PC-9 (cell line): Measurements from ENCODE around the gene MEIS2. TPM values are rescaled to one million over a fixed set of nuclear protein-coding genes. Genes with fewer than 3 reads are reported as not detected.

Source experiments
- BruUV-seq: library from RNA; stranded (reverse); fragments of 400-500 nt; replicated peaks from 2 replicates; lab custom pipeline; 2021; lab: Mats Ljungman, UMichigan
- CTCF ChIA-PET: fragments of 300-600 bp; sonication (Branson Sonifier 250); formaldehyde crosslinking; loops from one replicate; lab custom pipeline; 2022; ENCODE audit warnings: antibody characterized with exemption; lab: Charles Lee
- POLR2A ChIA-PET: fragments of 300-600 bp; sonication (Branson Sonifier 250); formaldehyde crosslinking; loops from one replicate; lab custom pipeline; 2022; ENCODE audit warnings: antibody characterized with exemption; ENCODE audit not compliant: unreplicated experiment; lab: Charles Lee
- DNase-seq, 2 experiments: peaks; one replicate each; pipeline versions ENCODE4 v3.0.0 to v3.0.0-alpha.2; 2015 to 2022; ENCODE audit warnings: mixed read lengths in 1 of 2
- H2AFZ ChIP-seq: fragments of 200-600 bp; sonication (generic); 2 replicates; pipeline ENCODE4 v1.8.1; 2017; ENCODE audit warnings: antibody characterized with exemption
- H3F3A ChIP-seq: fragments of 200-600 bp; sonication (generic); 2 replicates; pipeline ENCODE4 v1.8.1; 2017; ENCODE audit warnings: antibody characterized with exemption, mild to moderate bottlenecking, low read depth; ENCODE audit not compliant: insufficient read depth
- H3K27ac ChIP-seq: fragments of 200-600 bp; sonication (generic); 2 replicates; pipeline ENCODE4 v1.6.1; 2016; ENCODE audit warnings: mixed run types
- H3K27me3 ChIP-seq: fragments of 200-600 bp; sonication (generic); 2 replicates; pipeline ENCODE4 v1.6.1; 2016; ENCODE audit warnings: low read depth, mixed run types; ENCODE audit not compliant: insufficient read depth
- H3K36me3 ChIP-seq: fragments of 200-600 bp; sonication (generic); 2 replicates; pipeline ENCODE4 v1.6.1; 2016; ENCODE audit warnings: low read depth, mixed run types
- H3K4me1 ChIP-seq: fragments of 200-600 bp; sonication (generic); replicated peaks from 2 replicates; pipeline ENCODE4 v1.6.1; 2016; ENCODE audit warnings: mixed run types; ENCODE audit not compliant: insufficient read depth
- H3K4me2 ChIP-seq: fragments of 200-600 bp; sonication (generic); 2 replicates; pipeline ENCODE4 v1.6.1; 2017; ENCODE audit warnings: mixed run types
- H3K4me3 ChIP-seq: fragments of 200-600 bp; sonication (generic); 2 replicates; pipeline ENCODE4 v1.6.1; 2016; ENCODE audit warnings: mixed run types
- H3K79me2 ChIP-seq: fragments of 200-600 bp; sonication (generic); 2 replicates; pipeline ENCODE4 v1.6.1; 2017; ENCODE audit warnings: low read depth, mixed run types
- H3K9me2 ChIP-seq: fragments of 200-600 bp; sonication (generic); 2 replicates; pipeline ENCODE4 v1.8.1; 2017; ENCODE audit warnings: mild to moderate bottlenecking; ENCODE audit not compliant: insufficient read depth
- H3K9me3 ChIP-seq: fragments of 200-600 bp; sonication (generic); 2 replicates; pipeline ENCODE4 v1.8.1; 2016; ENCODE audit warnings: low read depth; ENCODE audit not compliant: insufficient read depth
- H4K20me1 ChIP-seq: fragments of 200-600 bp; sonication (generic); 2 replicates; pipeline ENCODE4 v1.8.1; 2017; ENCODE audit not compliant: insufficient read depth
- CTCF ChIP-seq: fragments of 200-600 bp; sonication (generic); conservative IDR thresholded peaks from 2 replicates; pipeline ENCODE4 v1.6.1; 2017; ENCODE audit warnings: mixed run types, antibody characterized with exemption, mild to moderate bottlenecking, moderate library complexity
- EZH2 ChIP-seq: fragments of 200-600 bp; sonication (generic); IDR thresholded peaks from 2 replicates; pipeline ENCODE4 v1.8.0; 2017; ENCODE audit warnings: antibody characterized with exemption, low read depth
- intact Hi-C: fragments of 100-400 bp; cut with micrococcal nuclease; formaldehyde crosslinking; loops from one replicate; pipeline ENCODE4 v1.10.0; 2022; ENCODE audit not compliant: unreplicated experiment
- total RNA-seq: library from RNA; stranded (reverse); gene quantifications from 2 replicates; pipeline ENCODE4 v1.2.3, GENCODE V29; 2021

MEIS2 gene
- total RNA-seq, 1 experiment from 2014 or later: 29.1 TPM

- no peaks in the 10 kb centered on the region for H3K79me2 ChIP-seq
- no peak overlapping the region for H3K4me2 ChIP-seq
- H3K27ac ChIP-seq: no peak overlapping the region
- no peaks in the 10 kb centered on the region for H4K20me1 ChIP-seq
- H3K9me2 ChIP-seq: no peaks in the 10 kb centered on the region
- no peak overlapping the region for H2AFZ ChIP-seq
- DNase-seq: no peak
- H3K9me3 ChIP-seq: no peaks in the 10 kb centered on the region
- H3K4me3 ChIP-seq: no peak overlapping the region
- no peaks in the 10 kb centered on the region for H3K27me3 ChIP-seq
- intact Hi-C loops: loop anchor here (5.0 kb wide), 1 partner anchor 996 kb away; no protein-coding TSS in a partner anchor
- TF ChIP-seq CTCF (no peak), EZH2 (no peak)
- no peaks in the 10 kb centered on the region for H3F3A ChIP-seq
- no TSS peak for BruUV-seq
- H3K4me1 ChIP-seq: no peaks in the 10 kb centered on the region
- H3K36me3 ChIP-seq: no peaks in the 10 kb centered on the region
- ChIA-PET POLR2A (no interaction called here), CTCF (no interaction called here)
Measured at GRCh38 chr15:36880913-36881460, 219.4 kb downstream of the MEIS2 start.

GRCh38 chr15:36880224-36880912, 220.0 kb downstream of the MEIS2 start:
- Histone ChIP-seq H3K36me3 (no peaks in the 10 kb centered on the region), H3K4me2 (no peak overlapping the region), H3K9me2 (no peaks in the 10 kb centered on the region), H3K79me2 (no peaks in the 10 kb centered on the region), H3K4me3 (no peak overlapping the region), H3K9me3 (no peaks in the 10 kb centered on the region), H3F3A (no peaks in the 10 kb centered on the region), H3K27ac (no peak overlapping the region), H2AFZ (no peak overlapping the region), H4K20me1 (no peaks in the 10 kb centered on the region), H3K27me3 (no peaks in the 10 kb centered on the region), H3K4me1 (no peaks in the 10 kb centered on the region)
- intact Hi-C loops: loop anchor here (5.0 kb wide), 1 partner anchor 997 kb away; no protein-coding TSS in a partner anchor
- POLR2A ChIA-PET: no interaction called here
- no TSS peak for BruUV-seq
- CTCF ChIA-PET: no interaction called here
- no peak for DNase-seq
- TF ChIP-seq CTCF (no peak), EZH2 (no peak)

GRCh38 chr15:36879568-36880222, 220.7 kb downstream of the MEIS2 start:
- no peaks in the 10 kb centered on the region for H3K27me3 ChIP-seq
- CTCF ChIA-PET: no interaction called here
- H3K4me1 ChIP-seq: no peaks in the 10 kb centered on the region
- BruUV-seq: no TSS peak
- H3K9me3 ChIP-seq: no peaks in the 10 kb centered on the region
- H2AFZ ChIP-seq: no peak overlapping the region
- no peak overlapping the region for H3K4me3 ChIP-seq
- H3K36me3 ChIP-seq: no peaks in the 10 kb centered on the region
- POLR2A ChIA-PET: no interaction called here
- no peaks in the 10 kb centered on the region for H3K79me2 ChIP-seq
- no peak for DNase-seq
- H3F3A ChIP-seq: no peaks in the 10 kb centered on the region
- no peaks in the 10 kb centered on the region for H3K9me2 ChIP-seq
- TF ChIP-seq EZH2 (no peak), CTCF (no peak)
- intact Hi-C loops: loop anchor here (5.0 kb wide), 1 partner anchor 998 kb away; no protein-coding TSS in a partner anchor
- no peak overlapping the region for H3K4me2 ChIP-seq
- H3K27ac ChIP-seq: no peak overlapping the region
- no peaks in the 10 kb centered on the region for H4K20me1 ChIP-seq
